Vagina (tissue), 2 donors: Measurements from ENCODE around the gene SPACA9.

Source experiments
- CTCF ChIP-seq, 3 experiments: fragments of 450-650 bp in 2 of 3; fragments of 200-600 bp in 1 of 3; sonication (generic) in 1 of 3; IDR thresholded peaks; one replicate each; pipeline ENCODE4 v1.5.1; 2017 to 2019; ENCODE audit warnings: antibody characterized with exemption in 3 of 3, mild to moderate bottlenecking in 2 of 3, moderate library complexity in 2 of 3
- POLR2A ChIP-seq, 2 donors: fragments of 450-650 bp; IDR thresholded peaks; one replicate each; pipeline ENCODE4 v1.6.1; 2017; ENCODE audit warnings: antibody characterized with exemption in 2 of 2, mild to moderate bottlenecking in 2 of 2, moderate library complexity in 2 of 2

GRCh38 chr9:132935026-132935425 lies 56.3 kb downstream of the SPACA9 start:
- TF ChIP-seq CTCF (IDR thresholded peaks at IDR 0.05) (no peak), POLR2A (IDR thresholded peaks at IDR 0.05) (no peak)
